ENCODE measurements around the gene CD300LD.

The CD300LD gene

DNA sequence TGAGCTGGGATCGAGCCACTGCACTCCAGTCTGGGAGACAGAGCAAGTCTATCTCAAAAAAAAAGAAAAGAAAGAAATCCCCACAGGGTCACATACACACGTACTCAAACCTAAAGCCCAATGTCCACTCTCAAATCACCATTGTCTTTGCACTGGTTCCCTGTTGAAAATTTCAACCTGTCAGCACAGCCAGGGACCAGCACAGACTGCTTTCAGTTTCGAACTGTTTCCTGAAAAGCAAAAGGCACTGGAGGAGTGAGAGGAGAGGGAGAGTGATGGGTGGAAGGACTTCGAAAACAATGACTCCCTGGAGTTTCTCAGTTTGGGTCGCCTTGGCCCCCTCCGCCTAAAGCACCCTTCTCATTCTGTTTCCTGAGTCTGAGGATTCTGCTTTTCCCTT, 37.2 kb downstream of the CD300LD start:
- no peak overlapping the region for H3K27ac Mint-ChIP-seq
- no peaks in the 10 kb centered on the region for H3K9me3 Mint-ChIP-seq
- H3K27me3 Mint-ChIP-seq (ENCODE audit: low read depth), result peaks cover 7% of the 10 kb centered on the region
- H3K4me1 Mint-ChIP-seq (ENCODE audit: low read depth), result peaks cover 8% of the 10 kb centered on the region
- DNase-seq (ENCODE audit: low spot score), result no peak
- no peak overlapping the region for H3K4me3 Mint-ChIP-seq
- H3K36me3 Mint-ChIP-seq (ENCODE audit: low read depth), result no peaks in the 10 kb centered on the region

DNA sequence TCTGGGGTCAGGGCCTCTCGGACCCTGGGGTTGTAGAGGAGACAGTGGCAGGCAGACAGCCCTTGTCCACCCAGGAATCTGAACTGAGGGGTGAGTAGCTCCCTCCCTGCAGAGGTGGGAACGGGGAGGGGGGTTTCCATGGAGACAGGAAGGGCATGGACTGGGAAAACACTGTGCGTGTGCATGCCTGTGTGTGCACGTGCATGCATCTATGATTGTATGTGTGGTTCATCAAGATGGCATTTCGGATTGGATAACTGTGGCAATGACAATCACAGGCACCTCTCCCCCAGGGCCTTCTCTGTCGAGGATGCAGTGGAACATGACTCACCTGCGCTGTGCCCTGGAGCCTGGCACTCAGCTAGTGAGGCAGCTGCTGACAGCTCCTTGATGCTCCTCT, 40.0 kb downstream of the CD300LD start:
- Mint-ChIP-seq H3K4me1 (ENCODE audit: low read depth) (peaks cover 12% of the 10 kb centered on the region), H3K4me3 (no peak overlapping the region), H3K36me3 (ENCODE audit: low read depth) (no peaks in the 10 kb centered on the region), H3K27ac (no peak overlapping the region), H3K9me3 (no peaks in the 10 kb centered on the region), H3K27me3 (ENCODE audit: low read depth) (peaks cover 3% of the 10 kb centered on the region)
- DNase-seq (ENCODE audit: low spot score), result no peak

DNA sequence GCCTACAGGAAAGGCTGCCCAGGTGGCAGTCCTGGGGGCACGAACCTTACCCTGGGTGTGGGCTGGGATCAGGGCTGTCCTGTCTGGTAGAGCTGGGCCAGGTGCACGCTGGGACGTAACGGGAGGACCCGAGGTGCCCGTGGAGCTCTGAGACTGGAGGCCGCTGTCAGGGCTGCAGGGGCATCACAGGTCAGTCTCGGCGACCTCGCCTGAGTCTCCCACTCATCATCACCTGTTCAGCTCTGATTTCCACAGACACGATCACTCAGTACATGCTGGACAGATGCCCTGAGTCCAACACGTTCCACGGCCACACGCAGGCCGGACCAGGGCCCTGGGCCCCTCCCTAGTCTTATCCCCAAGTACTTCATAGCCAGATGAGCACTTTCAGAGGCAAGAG, 41.5 kb downstream of the CD300LD start:
- no peak overlapping the region for H3K27ac Mint-ChIP-seq
- peaks cover 14% of the 10 kb centered on the region for H3K4me1 Mint-ChIP-seq (ENCODE audit: low read depth)
- no peak for DNase-seq (ENCODE audit: low spot score)
- H3K27me3 Mint-ChIP-seq (ENCODE audit: low read depth), result no peaks in the 10 kb centered on the region
- H3K4me3 Mint-ChIP-seq, result no peak overlapping the region
- no peaks in the 10 kb centered on the region for H3K36me3 Mint-ChIP-seq (ENCODE audit: low read depth)
- no peaks in the 10 kb centered on the region for H3K9me3 Mint-ChIP-seq

DNA sequence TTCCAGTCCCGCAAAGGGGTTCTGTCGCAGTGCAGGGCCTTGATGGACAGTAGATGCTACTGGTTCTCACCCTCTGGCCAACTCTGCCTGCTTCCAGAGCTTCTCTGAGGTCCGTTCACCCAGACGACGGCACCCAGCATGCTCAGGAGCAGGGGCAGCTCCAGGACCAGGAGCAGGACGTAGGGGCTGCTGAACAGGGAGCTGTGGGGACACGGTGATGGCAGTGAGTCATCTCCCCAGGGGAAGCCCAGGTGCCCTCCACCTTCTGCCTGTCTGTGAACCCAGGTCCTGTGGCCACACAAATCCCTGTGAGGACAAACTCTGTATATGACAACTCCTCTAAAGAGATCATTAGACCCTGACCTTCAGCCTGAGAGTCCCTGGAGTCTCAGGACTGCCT, 42.7 kb downstream of the CD300LD start:
- H3K4me3 Mint-ChIP-seq, result no peak overlapping the region
- H3K4me1 Mint-ChIP-seq (ENCODE audit: low read depth), result peaks cover 17% of the 10 kb centered on the region
- H3K36me3 Mint-ChIP-seq (ENCODE audit: low read depth), result no peaks in the 10 kb centered on the region
- DNase-seq (ENCODE audit: low spot score), result no peak
- no peaks in the 10 kb centered on the region for H3K9me3 Mint-ChIP-seq
- no peak overlapping the region for H3K27ac Mint-ChIP-seq
- no peaks in the 10 kb centered on the region for H3K27me3 Mint-ChIP-seq (ENCODE audit: low read depth)

DNA sequence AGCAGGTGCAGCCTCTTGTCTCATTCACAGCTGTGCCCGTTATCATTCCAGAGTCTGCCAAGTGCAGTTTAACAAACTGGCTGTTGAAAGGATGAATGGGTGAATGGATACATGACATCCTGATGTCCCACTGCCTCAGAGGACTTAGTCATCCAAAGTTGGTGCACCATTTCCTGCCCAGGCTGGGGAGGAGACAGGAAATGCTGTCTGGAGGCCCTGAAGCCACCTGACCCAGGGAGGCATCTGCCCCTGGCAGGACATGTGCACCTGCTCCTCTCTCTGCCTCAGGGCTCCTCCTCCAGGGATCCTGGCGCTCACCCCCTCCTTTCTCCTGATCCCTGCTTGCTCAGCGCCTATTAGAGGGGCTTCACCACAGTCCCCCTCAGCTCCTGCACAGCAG, 44.3 kb downstream of the CD300LD start:
- H3K27ac Mint-ChIP-seq, result peak overlapping the region; percentile 82
- H3K4me1 Mint-ChIP-seq (ENCODE audit: low read depth), result peaks cover 17% of the 10 kb centered on the region
- H3K9me3 Mint-ChIP-seq, result no peaks in the 10 kb centered on the region
- peak; percentile 20 for DNase-seq (ENCODE audit: low spot score)
- H3K4me3 Mint-ChIP-seq, result peak overlapping the region; percentile 58
- no peaks in the 10 kb centered on the region for H3K27me3 Mint-ChIP-seq (ENCODE audit: low read depth)
- no peaks in the 10 kb centered on the region for H3K36me3 Mint-ChIP-seq (ENCODE audit: low read depth)

DNA sequence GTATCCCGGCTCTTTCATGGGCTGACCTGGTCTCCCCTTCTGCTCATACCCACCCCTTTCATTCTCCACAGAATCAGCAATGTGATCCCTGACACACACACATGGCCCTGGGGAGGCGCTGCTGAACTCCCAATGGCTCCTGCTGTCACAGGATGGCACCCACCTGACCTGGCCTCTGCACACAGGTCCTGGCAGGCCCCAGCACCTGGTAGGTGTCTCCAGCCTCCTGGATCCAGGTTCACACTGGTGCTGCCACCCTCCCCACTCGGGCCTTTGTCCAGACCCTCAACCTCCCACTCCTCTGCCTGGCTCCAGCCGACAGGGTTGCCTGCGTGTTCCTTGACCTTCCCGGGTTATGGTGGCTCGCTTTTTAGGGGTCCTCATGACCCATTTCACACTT, 44.8 kb downstream of the CD300LD start:
- no peaks in the 10 kb centered on the region for H3K27me3 Mint-ChIP-seq (ENCODE audit: low read depth)
- H3K9me3 Mint-ChIP-seq, result no peaks in the 10 kb centered on the region

DNA sequence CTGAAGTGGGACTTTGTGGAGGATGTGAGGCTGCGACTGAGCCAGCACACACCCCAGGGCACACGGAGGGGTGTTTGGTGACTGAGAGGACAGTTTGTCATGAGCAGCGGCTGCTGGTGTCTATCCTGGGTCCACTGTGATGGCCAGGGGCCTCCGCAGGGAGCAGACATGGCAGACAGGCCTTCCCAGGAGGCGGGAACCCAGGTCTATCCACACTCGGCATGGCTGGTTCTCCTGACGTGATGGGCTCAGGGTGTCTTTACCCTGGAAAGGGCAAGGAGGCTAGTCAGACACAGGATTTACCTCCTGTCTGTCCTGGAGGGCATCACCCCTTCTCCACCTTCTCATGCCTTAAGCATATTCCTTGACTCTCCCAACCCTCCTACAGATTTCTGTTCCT, 45.5 kb downstream of the CD300LD start:
- no peak overlapping the region for H3K27ac Mint-ChIP-seq
- H3K9me3 Mint-ChIP-seq, result no peaks in the 10 kb centered on the region
- no peaks in the 10 kb centered on the region for H3K36me3 Mint-ChIP-seq (ENCODE audit: low read depth)
- H3K4me3 Mint-ChIP-seq, result no peak overlapping the region
- DNase-seq (ENCODE audit: low spot score), result no peak
- peaks cover 17% of the 10 kb centered on the region for H3K4me1 Mint-ChIP-seq (ENCODE audit: low read depth)
- no peaks in the 10 kb centered on the region for H3K27me3 Mint-ChIP-seq (ENCODE audit: low read depth)

More for the DNA sequence above, 44.8 kb downstream of the CD300LD start:
- Mint-ChIP-seq H3K4me3 (peak overlapping the region; percentile 58), H3K4me1 (ENCODE audit: low read depth) (peaks cover 17% of the 10 kb centered on the region), H3K27ac (peak overlapping the region; percentile 82), H3K36me3 (ENCODE audit: low read depth) (no peaks in the 10 kb centered on the region)
- no peak for DNase-seq (ENCODE audit: low spot score)

DNA sequence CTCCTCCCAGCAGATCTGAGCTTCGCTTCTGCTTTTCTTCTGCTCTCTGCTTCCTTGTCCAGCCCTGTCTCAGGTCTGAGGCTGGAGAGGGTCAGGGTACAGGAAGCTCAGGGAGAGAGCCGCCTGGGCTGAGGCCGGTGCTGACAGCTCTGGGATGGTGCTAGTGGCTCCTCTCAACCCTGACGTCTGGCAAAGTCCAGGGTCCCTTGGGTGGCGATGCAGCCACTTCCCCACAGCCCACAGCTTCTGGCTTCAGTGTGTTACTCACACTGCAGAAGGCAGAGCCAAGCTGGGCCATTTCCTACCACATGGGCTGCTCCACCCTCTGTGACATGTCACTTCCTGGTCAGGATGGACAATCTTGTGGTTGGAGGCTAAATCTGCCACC, 46.2 kb downstream of the CD300LD start, which contains the start of gene CD300C:
CD300C (minus strand) TSS at position 273 of the 388 bp plus-strand sequence. CDS start 333 bp downstream, outside the sequence.
- Mint-ChIP-seq H3K4me1 (ENCODE audit: low read depth) (peaks cover 17% of the 10 kb centered on the region), H3K9me3 (no peaks in the 10 kb centered on the region), H3K27me3 (ENCODE audit: low read depth) (no peaks in the 10 kb centered on the region), H3K4me3 (no peak within 1 kb of the TSS), H3K36me3 (ENCODE audit: low read depth) (no peaks in the 10 kb centered on the region), H3K27ac (peak within 1 kb of the TSS; percentile 14)
- DNase-seq (ENCODE audit: low spot score), result no peak

DNA sequence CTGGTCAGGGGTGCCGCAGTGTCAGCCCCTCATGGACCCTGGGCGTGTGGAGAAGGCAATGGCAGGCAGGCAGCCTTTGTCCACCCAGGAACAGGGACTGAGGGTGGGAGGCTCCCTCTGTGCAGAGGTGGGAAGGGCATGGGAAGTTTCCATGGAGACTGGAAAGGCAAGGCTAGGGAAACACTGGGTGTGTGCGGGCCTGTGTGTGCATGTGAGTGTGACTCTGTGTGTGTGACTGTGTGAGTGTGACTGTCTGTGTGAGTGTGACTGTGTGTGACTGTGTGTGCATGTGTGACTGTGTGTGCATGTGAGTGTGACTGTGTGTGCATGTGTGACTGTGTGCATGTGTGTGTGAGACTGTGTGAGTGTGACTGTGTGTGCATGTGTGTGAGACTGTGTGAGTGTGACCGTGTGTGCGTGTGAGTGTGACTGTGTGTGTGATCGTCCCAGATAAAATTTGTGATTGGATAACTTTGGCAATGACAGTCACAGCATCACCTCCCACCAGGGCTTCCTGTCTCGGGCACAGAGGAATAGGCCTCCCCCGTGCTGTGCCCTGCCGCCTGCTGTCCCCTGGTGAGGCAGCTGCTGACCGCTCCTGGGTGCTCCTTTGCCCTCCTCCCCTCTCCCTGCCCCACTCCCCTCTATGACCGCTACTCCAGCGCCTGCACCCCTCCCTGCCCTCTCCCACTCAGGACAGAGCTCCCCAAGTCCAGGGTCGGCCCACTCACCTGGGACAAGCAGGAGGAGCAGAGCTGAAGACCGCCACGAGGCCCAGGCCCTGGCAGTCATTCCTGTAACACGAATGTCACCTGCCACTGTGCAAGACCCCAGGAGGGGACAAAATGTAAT, 46.9 kb downstream of the CD300LD start:
- DNase-seq (ENCODE audit: low spot score), result no peak
- peaks cover 17% of the 10 kb centered on the region for H3K4me1 Mint-ChIP-seq (ENCODE audit: low read depth)
- no peak overlapping the region for H3K4me3 Mint-ChIP-seq
- H3K27ac Mint-ChIP-seq, result peak overlapping the region; percentile 14
- H3K27me3 Mint-ChIP-seq (ENCODE audit: low read depth), result no peaks in the 10 kb centered on the region
- H3K36me3 Mint-ChIP-seq (ENCODE audit: low read depth), result no peaks in the 10 kb centered on the region
- no peaks in the 10 kb centered on the region for H3K9me3 Mint-ChIP-seq

DNA sequence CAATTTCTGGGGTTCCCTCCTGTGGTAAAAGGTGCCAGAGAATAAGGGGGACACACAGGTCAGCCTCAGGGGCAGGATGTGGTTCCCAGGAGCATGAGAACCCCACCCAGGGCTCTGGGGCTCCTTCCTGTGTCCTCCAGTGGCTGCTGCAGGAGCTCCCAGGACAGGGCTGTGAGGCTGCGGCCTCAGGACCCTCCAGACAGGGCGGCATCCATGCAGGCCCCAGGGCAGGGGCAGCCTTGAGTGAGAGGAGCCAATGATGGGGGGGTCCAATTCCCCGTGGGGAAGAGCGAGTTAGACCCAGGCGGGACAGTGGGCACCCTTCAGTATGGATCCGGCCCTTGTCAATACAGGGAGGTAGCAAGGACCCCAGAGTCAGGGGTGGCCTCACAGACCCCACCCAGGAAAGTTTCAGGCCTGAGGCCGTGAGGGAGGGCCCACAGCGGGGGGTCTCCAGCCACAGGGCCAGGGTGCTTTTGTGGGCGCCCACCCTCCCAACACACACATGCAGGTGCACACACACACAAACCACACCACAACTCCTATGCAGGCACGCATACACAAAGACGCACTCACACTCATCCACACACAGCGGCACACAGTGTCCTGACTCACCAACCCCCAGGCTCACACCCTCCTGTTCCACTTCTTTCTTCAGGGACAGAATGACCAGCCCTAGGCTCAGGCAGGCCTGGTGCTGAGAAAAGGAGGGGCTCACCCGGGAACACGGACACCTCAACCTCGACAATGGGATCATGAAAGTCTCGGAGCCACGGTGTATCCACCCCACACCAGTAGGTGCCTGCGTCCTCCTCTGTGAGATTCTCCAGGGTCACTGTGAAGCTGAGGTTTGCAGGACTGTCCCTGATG, 48.0 kb downstream of the CD300LD start:
- Mint-ChIP-seq H3K4me1 (ENCODE audit: low read depth) (peaks cover 17% of the 10 kb centered on the region), H3K4me3 (no peak overlapping the region), H3K27ac (no peak overlapping the region), H3K9me3 (no peaks in the 10 kb centered on the region), H3K36me3 (ENCODE audit: low read depth) (no peaks in the 10 kb centered on the region), H3K27me3 (ENCODE audit: low read depth) (peaks cover 5% of the 10 kb centered on the region)
- no peak for DNase-seq (ENCODE audit: low spot score)

DNA sequence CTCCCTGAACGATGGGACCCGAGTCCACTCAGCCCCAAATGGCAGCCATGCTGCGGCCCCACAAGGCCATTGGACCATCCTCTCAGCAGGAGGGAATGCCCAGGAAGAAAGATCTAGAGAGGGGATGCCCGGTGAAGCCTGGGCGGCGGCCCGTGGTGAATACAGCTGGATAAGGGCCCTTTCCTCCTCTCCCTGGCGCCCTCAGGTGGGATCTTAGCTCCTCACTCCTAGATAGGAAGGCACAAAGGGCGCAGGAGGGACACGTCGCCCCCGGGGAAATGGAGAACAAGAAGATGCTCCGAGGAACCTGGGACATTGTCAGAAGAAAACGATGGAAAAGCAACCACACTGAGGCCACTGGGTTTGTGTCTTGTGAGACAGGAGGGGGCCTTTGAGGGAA, 48.7 kb downstream of the CD300LD start:
- DNase-seq (ENCODE audit: low spot score), result no peak
- Mint-ChIP-seq H3K4me3 (no peak overlapping the region), H3K27me3 (ENCODE audit: low read depth) (peaks cover 5% of the 10 kb centered on the region), H3K4me1 (ENCODE audit: low read depth) (peaks cover 16% of the 10 kb centered on the region), H3K9me3 (no peaks in the 10 kb centered on the region), H3K27ac (no peak overlapping the region), H3K36me3 (ENCODE audit: low read depth) (no peaks in the 10 kb centered on the region)

DNA sequence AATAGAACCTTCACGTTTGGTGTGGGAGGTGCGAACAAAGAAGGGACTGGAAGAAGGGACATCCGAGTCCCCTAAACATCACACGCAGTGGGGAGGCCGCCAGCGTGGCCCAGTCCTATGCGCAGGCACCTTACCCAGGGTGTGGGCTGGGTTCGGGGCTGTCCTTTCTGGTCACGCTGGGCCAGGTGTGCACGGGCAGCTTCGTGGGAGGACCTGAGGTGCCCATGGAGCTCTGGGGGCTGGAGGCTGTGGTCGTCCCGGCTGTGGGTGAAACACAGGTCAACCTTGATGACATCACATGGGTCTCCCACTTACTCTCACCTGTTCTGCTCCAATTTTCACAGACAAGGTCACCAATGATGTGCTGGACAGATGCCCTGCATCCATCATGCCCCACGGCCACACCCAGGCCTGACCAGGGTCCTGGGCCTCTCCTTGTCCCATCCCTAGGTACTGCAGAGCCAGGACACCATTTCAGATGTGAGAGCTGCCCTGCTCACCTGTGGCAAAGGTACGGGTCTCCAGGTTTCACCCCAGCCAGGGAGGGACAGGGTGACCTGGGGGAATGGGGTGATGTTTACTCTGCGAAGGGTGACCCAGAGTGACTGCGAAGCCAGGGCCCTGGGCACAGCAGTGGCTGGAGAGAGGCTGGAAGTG, 49.2 kb downstream of the CD300LD start:
- no peak overlapping the region for H3K4me3 Mint-ChIP-seq
- peaks cover 10% of the 10 kb centered on the region for H3K4me1 Mint-ChIP-seq (ENCODE audit: low read depth)
- H3K9me3 Mint-ChIP-seq, result no peaks in the 10 kb centered on the region
- no peak overlapping the region for H3K27ac Mint-ChIP-seq
- no peak for DNase-seq (ENCODE audit: low spot score)
- peaks cover 9% of the 10 kb centered on the region for H3K27me3 Mint-ChIP-seq (ENCODE audit: low read depth)
- no peaks in the 10 kb centered on the region for H3K36me3 Mint-ChIP-seq (ENCODE audit: low read depth)

DNA sequence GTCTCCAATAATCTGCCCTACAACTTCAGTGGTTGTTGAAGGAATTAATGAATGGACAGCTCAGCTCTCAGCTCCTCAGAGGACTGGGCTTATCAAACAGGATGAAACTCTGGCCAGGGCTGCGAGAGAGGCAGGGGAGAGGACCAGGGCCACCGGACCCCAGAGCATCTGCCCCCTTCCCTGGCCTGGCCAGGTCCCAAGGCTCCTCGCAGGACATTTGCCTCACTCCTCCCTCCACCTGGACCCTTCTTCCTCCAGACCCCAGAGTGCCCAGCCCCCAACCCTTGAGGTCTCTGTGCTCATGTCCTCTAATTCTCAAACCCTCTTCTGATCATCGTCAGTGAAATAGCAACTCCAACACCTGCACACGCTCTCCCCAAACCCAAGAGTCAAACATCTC, 49.9 kb downstream of the CD300LD start:
- no peak overlapping the region for H3K4me3 Mint-ChIP-seq
- H3K4me1 Mint-ChIP-seq (ENCODE audit: low read depth), result peaks cover 5% of the 10 kb centered on the region
- no peaks in the 10 kb centered on the region for H3K36me3 Mint-ChIP-seq (ENCODE audit: low read depth)
- peaks cover 15% of the 10 kb centered on the region for H3K27me3 Mint-ChIP-seq (ENCODE audit: low read depth)
- no peaks in the 10 kb centered on the region for H3K9me3 Mint-ChIP-seq
- no peak overlapping the region for H3K27ac Mint-ChIP-seq
- DNase-seq (ENCODE audit: low spot score), result no peak

All from T-helper 2 cell treated with Interferon-gamma antibody and Interleukin-4, amounts not matched to agents 5 μg/mL and 100 μg/mL, for 36 hours (primary cell).